T1000 (cell line): ENCODE results near the gene HOXB6.
A peak's percentile ranks its signal among the peaks of the same experiment; 100 is the strongest.

Source experiments
- DNase-seq: peaks from one replicate; lab custom pipeline; 2025; ENCODE audit warnings: mixed read lengths; lab: John Stamatoyannopoulos, UW

Gene HOXB6

DNA sequence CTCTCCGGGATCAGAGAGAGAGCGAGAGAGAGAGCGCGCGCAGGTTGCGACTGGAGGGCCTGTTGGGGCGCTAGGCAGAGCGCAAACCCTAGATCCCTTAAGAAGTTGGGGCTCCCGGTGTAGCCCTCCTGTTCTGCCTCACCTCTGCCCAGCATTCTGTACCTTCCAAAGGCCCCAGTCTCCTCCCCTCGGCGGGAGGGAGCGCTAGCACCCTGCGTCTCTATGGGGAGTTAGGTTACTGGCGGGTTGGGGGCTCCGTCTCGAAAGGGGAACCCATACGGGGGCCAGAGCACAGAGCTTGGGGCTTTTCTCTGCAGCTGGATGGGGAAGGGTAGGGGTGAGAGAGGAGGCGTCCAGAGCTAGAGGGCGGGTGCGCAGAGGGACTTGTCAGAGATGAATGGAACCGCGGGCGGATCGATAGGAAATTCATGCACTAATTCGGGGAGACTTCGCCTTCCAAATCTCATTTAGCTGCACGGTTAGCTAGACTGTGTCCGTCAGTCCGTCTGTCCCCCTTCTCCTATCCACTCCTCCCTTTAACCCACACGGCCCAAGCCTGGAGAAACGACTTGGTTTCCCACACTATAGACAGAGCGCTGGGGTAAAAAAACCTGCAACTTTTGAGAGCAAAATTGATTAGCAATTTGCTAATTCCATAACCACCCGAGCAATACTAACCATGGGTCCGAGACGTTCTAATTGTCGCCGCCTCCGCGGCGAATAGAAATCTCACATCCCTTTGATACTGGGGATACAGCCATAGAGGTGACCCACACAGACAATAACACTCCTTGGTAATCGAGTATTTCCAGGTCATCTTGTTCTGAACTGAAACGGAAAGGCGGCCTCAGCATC lies 25.9 kb downstream of the HOXB6 start:
- DNase-seq: no peak

DNA sequence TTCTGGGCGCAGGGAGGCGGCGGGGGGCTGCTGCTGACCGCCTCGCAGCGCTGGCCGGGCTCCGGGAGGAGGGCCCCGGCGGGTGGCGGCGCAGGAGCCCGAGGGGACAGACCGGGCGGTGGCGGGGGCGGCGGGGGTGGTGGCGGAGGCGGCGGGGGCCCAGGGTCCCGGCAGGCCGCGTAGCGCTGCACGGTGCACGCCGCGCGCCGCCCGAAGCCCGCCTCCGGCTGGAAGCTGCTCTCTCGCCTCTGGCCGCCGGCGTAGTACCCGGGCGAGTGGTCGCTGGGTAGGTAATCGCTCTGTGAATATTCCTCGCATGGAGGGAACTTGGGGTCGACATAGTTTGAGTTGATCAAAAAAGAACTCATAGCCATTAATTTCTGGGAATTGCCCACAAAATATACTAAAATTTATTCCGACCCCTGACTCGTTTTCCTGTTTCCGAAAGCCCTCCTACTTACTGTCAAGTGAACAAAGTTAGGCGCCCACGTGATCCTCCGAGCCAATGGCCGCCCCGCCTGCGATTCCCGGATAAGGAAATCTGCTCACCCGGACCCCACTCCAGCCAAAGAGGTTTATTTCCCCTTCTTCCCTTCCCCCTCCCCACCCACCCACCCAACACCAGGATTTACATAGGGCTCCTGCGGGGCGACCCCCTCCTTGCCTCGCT lies 26.7 kb downstream of the HOXB6 start, which contains the start of gene HOXB4:
TSS of gene HOXB4 (minus strand) at position 405 of the 670 bp plus-strand sequence. CDS start at position 374, 31 bp downstream.
- peak; percentile 25 for DNase-seq

DNA sequence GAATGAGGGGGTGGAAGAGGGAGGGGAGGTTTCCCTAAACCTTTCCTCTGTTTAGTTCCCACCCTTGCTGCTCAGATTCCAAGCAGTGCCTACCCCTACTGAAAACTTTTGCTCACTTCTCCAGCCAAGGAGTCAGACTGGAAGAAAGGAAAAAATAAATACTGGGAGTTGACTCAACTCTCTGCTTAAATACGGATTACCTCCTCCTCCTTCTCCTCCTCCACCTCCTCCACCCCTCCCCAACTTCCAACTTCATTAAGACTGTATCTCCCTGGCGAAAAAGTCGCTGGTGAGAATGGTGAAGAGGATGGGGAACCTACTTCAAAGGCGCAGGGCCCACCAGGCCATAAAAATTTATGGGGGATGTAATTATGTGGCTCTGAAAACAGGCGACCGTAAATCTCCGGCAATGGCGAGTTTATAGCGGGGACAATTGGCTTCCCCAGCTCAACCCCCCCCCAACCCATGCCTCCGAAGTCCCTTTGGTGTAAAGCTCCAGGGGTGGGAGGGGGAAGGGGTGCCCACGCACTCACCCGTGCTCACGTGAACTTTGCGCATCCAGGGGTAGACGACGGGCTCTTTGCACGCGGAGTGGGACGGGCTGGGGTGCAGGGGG lies 27.3 kb downstream of the HOXB6 start:
- DNase-seq: no peak

DNA sequence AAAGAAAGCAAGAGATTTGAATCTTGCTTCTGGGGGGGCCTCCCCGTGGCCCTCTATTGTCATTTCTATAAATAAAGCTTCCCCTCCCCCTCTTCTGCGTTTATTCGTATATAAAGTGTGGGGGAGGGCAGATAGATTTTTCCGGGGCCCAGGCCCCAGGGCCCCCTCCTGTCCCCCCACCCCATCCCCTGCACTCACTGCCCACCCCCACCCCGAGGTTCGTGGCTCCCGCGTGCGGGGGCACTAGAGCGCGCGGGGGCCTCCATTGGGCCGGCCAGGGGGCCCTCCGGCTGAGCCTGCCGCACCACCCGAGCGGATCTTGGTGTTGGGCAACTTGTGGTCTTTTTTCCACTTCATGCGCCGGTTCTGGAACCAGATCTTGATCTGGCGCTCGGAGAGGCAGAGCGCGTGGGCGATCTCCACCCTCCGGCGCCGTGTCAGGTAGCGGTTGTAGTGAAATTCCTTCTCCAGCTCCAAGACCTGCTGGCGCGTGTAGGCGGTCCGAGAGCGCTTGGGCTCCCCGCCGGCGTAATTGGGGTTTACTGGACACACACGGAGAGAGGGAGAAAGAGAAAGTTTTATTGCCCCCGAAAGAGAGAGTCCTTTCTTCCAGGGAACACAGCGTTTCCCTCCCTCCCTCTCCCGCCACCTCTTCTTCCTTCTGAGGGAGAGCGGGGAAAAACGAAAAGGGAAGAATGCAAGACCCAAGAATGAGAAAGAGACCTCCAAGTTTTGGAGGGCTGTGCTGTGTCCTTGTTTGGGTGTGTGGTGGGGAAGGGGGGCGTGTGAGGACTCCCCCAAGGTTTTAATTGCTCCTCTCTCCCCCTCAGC lies 28.1 kb downstream of the HOXB6 start:
- DNase-seq: no peak

DNA sequence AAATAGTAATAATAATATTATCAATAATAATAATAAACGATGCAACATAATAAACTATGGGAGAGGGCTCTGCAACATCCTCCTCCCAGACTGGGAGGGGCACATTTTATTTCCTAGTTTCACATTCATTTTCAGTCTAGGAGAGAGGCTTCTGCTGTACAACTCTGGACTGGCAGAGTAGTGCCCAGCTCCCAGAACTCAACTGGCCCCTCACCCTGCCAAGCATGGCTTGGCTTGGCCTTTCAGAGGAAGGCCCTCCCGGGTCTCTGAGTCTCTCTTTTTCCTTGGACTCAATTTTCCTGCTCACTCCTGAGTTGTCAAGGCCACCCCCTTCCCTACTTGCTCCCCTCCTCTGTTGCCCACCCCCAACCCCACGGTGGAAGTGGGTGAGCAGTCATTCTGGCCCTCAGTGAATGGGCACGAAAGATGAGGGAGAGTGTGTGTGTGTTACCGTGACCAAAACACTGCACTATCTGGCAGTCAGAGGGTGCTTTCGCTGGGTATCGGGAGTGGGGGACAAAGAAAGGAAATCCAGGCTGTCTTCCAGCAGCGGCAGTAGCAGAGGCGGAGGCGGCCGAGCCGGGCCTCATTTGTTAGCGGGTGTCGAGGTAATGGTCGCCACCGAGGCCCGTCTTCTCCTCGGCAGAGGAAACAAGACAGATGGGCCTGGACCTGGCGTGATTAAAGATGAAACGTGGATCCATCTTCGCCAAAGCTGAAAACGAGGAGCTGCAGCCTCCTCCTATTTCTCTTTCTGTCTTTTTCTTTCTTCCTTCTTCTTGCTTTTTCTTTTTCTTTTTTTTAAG lies 28.9 kb downstream of the HOXB6 start:
- no peak for DNase-seq

DNA sequence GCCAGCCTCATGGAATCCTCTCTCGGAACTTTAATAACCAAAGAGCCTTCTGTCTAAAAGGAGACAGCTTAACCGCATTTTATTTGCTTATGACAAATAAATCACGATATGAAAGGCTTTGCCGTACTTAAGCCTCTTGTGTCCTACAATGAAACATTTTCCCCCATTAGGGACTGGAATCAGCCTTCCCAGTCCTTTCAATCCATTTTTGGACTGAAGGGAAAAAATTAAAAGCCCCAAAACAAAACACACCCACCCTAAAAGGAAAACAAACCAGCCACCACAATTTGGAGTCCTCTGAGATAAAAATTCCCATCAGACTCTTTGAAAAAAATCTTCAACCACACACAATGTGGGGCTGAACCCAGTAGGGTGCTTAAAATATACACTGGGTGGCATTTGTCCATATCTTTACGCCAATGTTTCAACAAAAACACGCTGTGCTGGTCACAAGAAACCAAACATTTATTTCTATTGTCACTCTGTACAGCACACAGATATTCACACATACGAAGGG lies 29.7 kb downstream of the HOXB6 start:
- no peak for DNase-seq

DNA sequence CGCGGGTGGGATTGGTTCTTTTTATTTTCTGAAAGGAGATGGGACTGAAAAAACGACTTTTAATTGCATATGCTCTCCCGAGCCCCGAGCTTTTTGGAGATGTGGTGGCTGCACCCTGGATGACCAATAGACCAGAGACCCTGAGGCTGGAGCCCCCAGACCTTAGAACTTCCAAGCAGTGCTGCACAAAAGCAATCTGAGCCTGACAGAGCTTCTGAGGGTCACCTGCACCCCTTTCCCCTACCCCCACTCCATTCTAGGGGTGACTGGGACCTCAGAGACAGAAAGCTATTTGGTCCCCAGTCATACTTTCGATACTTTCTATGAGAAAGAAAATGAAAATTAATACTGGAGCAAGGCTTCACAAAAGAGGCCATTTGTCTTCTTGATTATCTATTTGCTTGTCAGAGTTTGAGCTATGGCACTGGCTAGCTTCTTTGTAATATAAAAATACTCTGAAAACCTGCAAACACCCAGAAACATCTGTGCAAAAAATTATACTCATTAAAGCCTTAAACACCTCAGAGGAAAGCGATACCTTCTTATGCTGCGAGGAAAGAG lies 30.2 kb downstream of the HOXB6 start:
- no peak for DNase-seq

DNA sequence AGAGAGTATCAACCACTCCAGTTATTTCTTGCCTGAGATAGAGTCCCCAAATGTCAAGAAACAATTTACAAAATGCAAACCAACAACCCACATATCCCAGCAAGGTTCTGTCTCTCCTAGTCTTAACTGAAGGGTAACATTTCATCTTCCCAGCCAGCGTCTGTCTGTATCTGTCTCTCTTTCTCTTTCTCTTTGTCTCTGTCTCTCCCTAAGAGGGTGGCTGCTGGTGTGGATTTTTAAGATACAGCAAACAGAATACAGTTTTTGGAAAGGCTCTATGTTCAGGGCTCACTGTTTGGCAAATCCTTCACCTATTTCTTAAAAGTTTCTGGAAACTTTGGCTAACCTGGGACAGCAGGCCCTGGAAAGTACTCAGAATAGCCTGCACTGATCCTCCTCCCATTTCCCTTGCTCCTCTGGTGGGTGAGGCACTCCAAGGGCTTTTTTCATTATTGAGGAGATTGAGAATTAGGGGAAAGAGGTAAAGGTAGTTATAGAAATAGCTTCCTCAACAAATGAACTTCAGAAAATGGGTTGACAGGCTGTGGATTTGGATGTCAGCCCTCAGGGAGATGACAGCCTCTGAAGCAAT lies 32.9 kb downstream of the HOXB6 start:
- no peak for DNase-seq

DNA sequence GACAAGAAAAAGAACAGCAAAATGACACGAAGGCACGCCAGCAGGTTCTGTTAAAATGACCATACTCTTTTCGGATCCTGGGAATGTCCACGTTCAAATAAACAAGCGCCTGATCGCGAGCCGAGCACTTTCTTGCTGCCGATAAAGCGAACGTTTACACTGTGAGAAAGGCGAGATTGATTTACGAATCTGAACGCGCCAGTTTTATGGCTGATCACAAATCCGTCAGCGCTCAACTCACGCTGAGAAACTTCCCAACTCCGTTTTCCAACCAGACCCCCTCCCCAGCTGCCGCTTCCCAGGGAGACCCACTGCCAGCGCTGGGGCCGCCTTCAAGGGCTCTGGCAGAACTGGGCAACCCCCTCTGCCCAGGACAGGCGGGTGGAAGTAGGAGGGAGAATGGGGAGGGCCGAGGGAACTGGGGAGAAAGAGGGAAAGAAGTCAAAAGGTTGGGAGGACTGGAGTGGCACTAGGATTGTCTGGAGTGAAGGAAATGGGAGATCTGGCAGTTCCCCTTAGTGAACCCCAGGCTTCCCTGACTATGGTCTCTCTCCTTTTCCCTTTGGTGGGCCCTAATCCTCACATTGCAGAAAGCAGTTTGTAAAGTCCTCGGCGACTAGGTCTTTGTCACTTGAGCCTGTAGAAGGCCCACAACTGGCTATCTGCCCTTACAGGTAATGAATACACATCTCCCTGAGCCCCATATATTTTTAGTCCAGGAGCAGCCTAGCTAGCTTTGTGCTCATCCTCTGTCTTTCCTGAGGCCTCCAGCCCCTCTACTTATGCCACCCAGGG lies 33.6 kb downstream of the HOXB6 start:
- no peak for DNase-seq

DNA sequence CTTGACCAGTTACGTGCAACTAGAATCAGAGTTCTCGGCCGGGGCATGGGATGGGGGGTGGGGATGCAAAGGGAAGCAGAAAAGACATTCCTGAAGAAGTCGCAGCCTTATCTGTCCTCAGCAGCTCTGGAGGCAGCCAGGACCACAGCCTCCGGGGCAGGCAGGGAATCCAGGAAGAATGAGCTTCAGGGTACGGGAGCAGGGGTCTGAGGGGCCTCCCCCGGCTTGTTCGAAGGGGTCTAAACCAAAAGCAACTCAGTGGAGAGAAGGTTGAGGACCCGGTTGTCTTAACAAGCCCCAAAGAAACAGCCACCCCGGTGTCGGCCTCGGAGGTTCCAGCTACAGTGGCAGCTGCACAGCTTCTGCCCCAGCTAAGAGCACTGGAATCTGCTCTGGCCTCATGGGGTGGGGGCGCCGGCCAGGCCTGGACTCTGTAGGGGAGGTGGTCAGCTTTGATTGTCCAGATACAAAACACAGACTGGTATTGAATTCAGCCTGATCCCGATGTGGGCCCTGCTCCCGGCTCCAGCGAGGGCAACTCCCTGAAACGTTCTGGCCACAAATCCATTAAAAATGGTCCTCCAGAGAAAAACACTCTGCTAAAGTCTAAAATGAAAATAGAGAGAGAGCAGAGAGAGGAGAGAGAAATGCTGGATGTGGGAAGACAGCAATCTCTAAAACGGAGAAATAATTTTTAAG lies 34.3 kb downstream of the HOXB6 start:
- no peak for DNase-seq

DNA sequence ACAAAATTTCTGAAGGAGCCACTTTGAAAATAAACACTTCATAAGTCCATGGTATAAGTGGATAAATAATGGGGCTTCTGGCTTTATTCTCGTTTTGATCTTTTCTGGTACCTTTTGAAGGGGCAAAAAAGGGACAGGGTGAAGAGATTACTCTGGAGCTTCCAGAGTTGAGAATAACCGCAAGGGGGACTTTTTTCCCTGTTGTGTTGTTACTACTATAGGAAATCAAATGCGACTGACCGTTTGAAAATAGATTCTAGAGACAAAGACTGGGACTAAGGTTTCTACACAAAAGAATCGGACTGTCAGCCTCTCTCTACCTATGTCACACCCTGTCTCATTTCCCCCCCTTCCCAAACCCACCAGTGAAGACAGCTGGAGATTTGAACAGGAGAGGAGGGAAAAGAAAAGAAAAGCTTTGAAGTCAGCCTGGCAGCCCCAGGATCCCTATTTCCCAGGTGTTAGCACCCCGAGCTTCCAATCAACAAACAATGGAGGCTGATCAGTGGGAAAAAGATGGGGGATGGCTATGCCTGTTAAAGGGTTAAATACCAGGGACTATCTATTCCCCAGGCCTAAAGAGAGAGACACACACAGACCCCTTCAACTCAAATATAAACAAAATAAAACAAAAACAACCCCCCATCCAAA lies 35.0 kb downstream of the HOXB6 start:
- DNase-seq: no peak

DNA sequence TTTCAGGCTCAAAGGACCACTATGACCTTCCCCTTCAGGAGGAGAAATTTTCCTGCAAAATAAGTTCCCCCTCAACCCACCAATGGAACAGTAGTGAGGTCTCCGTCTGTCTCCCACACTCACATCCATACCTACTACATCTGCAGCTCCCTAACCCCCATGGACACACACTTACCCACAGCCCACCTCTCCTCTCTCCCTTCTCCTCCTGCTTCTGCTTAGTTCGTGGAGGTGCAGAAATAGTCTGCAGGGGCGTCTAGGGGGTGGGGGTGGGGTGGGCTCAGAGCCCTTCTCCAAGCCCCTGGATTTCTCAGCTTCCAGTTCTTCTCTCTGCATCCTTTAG lies 35.6 kb downstream of the HOXB6 start:
- no peak for DNase-seq

DNA sequence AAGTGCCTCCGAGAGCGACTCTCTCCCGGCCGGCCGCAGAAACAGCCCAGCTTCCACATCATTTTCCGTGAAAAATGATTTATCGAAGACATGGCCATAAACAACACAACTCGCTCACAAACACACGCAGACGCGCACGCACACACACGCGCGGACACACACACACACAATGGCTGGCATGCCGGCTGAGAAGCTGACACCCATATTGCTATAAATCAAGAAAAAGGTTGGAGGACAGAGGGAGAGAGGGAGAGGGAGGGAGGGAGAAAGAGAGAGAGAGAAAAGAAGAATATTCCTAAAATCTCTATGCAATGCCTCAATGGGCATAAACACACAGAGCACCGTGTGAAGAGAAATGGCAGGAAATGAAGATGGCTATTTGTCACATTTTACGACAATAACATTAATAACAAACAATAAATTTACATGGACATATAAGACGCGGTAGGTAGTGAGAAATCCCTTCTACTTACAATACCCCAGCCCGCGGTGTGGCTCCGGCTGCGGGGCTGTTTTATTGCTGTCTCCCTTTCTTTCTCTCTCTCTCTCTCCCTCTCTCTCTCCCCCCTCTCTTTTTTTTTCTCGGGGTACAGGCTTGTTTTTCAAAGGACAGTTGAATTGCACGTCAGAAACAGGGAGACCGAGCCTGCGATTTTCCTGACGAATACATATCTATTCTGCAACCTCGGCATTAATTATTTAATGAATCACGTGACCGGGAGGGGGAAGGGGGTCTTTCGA lies 36.1 kb downstream of the HOXB6 start:
- DNase-seq: no peak

DNA sequence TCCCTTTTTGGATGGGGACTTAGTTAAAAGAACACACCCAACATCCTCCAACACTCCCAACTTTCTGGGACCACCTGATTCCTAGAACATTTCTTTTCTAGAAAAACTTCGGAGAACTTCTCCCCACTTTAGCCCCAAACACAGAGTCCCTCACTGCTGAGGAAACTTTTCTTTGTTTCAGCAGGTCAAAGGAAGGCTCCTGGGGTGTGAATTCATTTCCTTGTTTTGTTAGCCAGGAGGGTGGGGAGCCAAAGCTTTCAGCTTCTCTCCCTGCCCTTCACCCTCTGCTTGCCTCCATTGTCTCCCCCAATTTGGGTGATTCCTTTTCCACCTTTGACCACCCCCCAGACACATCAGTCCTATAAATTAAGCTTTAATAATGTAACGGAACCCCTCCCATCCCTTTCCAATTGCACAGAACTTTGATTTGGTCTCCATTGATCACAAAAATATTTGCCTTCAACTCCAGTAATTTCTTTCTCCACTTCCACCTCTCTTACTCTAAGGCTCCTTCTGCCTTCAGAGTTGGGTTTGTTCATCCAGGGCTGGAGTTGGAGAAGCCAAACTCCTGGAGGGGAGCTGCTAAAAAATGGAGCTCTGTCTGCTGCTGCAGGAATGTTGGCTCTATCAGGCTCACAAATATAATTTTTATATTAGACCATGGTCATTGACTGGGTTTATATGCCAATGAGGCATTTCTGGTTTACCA lies 37.0 kb downstream of the HOXB6 start:
- no peak for DNase-seq

DNA sequence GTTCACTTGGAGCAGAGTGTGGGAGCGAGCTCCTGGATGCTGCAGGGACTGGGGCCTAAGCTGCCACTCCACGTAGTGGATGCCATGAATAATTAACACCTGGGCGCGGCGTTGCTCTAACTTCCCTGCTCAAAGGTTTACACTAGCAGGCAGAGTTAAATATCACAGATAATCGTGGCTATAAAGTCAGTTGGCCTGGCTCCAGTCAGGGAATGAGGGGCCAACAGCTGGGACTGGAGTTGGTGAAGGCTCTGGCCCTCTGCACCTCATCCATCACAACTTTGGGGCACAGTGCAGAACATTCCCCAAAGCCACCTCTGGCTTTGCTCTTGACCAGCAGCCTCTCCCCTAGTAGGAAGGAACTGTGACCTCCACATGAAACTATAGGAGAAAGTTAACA lies 37.6 kb downstream of the HOXB6 start:
- no peak for DNase-seq

DNA sequence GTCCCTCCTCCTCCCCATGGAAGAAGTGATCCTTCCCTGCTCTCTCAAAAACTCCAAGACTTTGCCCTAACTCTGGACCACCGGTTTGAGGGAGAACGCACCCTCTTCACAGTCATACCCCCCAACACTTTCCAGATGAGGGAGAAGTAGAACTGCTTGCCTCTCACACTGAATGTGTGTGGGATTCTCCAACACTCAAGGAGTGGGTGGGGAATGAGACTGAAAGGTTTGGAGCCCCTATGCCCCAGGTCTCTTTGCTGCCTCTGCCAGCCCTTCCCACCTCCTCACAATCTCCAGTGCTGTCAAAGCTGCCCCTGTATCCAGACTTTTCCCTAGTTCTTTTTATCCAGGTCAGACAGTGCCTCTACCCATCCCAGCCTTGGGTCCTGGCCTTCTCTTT lies 38.1 kb downstream of the HOXB6 start:
- DNase-seq: no peak
